SK-N-MC (cell line): ENCODE measurements around the gene KLHL35.
A peak's percentile ranks its signal among the peaks of the same experiment; 100 is the strongest.
"Not testable (repeated sequence)": the region's sequence is repeated elsewhere in the genome, so short reads cannot be mapped to it uniquely, and the experiment has no call there.

ENCODE experiments used
- DNase-seq: peaks from one replicate; pipeline ENCODE4 v3.0.0-alpha.2; 2011; ENCODE audit warnings: low read depth, low spot score
- H3K27ac ChIP-seq: fragments of 200-600 bp; sonication (generic); 2 replicates; pipeline ENCODE4 v1.5.1; 2016; ENCODE audit warnings: mixed run types
- H3K36me3 ChIP-seq: fragments of 200-600 bp; sonication (generic); 2 replicates; pipeline ENCODE4 v1.6.1; 2017; ENCODE audit warnings: antibody characterized with exemption, low read length, mixed read lengths; ENCODE audit not compliant: insufficient read depth
- H3K4me3 ChIP-seq: fragments of 200-600 bp; sonication (generic); 2 replicates; pipeline ENCODE4 v1.5.1; 2016
- H3K9ac ChIP-seq: fragments of 200-600 bp; sonication (generic); 2 replicates; pipeline ENCODE4 v1.8.0; 2017; ENCODE audit warnings: mixed run types, mixed read lengths; ENCODE audit not compliant: insufficient read length
- H3K9me3 ChIP-seq: fragments of 200-600 bp; sonication (generic); 2 replicates; pipeline ENCODE4 v1.6.1; 2017; ENCODE audit warnings: low read depth, mild to moderate bottlenecking, antibody characterized with exemption, low read length, moderate library complexity, mixed read lengths
- EZH2 ChIP-seq: fragments of 200-600 bp; sonication (generic); IDR thresholded peaks from one replicate; pipeline ENCODE4 v1.6.1; 2017; ENCODE audit warnings: antibody characterized with exemption
- FOXP2 ChIP-seq: optimal IDR thresholded peaks from 2 replicates; pipeline ENCODE3; 2011; ENCODE audit warnings: mild to moderate bottlenecking, moderate library complexity; ENCODE audit not compliant: insufficient read depth; ENCODE audit errors: extremely low read length, control extremely low read depth
- POLR2AphosphoS5 ChIP-seq: IDR thresholded peaks from 2 replicates; pipeline ENCODE4 v1.6.1; 2012; ENCODE audit warnings: mild to moderate bottlenecking, low read depth, low read length, borderline replicate concordance

KLHL35 gene

GRCh38 chr11:75424396-75424795, 8.6 kb downstream of the KLHL35 start:
- no peak for DNase-seq
- TF ChIP-seq FOXP2 (no peak), POLR2AphosphoS5 (no peak; the same call in 1 of the 2 replicates), EZH2 (no peak)
- Histone ChIP-seq H3K27ac (no peak overlapping the region), H3K9ac (no peak overlapping the region), H3K4me3 (no peak overlapping the region), H3K36me3 (peaks cover 7% of the 10 kb centered on the region; the same call in 1 of the 2 replicates), H3K9me3 (no peaks in the 10 kb centered on the region)

- Histone ChIP-seq H3K36me3 (peaks cover 7% of the 10 kb centered on the region; the same call in 1 of the 2 replicates), H3K9me3 (no peaks in the 10 kb centered on the region), H3K4me3 (no peak overlapping the region), H3K9ac (no peak overlapping the region), H3K27ac (no peak overlapping the region)
- TF ChIP-seq EZH2 (no peak), POLR2AphosphoS5 (no peak)
- no peak for DNase-seq
These were observed 9.3 kb downstream of the KLHL35 start for GRCh38 chr11:75423721-75424120.

GRCh38 chr11:75422248-75423231, 10.5 kb downstream of the KLHL35 start:
- TF ChIP-seq FOXP2, result no peak
- no peak for TF ChIP-seq EZH2
- no peak for TF ChIP-seq POLR2AphosphoS5
- Histone ChIP-seq H3K9me3 (no peaks in the 10 kb centered on the region), H3K27ac (no peak overlapping the region), H3K9ac (no peak overlapping the region), H3K4me3 (no peak overlapping the region), H3K36me3 (peaks cover 7% of the 10 kb centered on the region; the same call in 1 of the 2 replicates)
- DNase-seq, result no peak

GRCh38 chr11:75421902-75422247, 11.1 kb downstream of the KLHL35 start:
- no peaks in the 10 kb centered on the region for H3K9me3 ChIP-seq
- no peak for DNase-seq
- peaks cover 9% of the 10 kb centered on the region for H3K36me3 ChIP-seq
- H3K9ac ChIP-seq, result no peak overlapping the region
- no peak overlapping the region for H3K27ac ChIP-seq
- TF ChIP-seq FOXP2 (no peak), EZH2 (no peak), POLR2AphosphoS5 (no peak)
- H3K4me3 ChIP-seq, result no peak overlapping the region

- peaks cover 12% of the 10 kb centered on the region for H3K36me3 ChIP-seq
- no peak for TF ChIP-seq POLR2AphosphoS5
- TF ChIP-seq EZH2, result no peak
- TF ChIP-seq FOXP2, result no peak
- no peak overlapping the region for H3K4me3 ChIP-seq
- DNase-seq, result no peak
- no peak overlapping the region for H3K9ac ChIP-seq
- no peaks in the 10 kb centered on the region for H3K9me3 ChIP-seq
- H3K27ac ChIP-seq, result no peak overlapping the region
These were observed 11.9 kb downstream of the KLHL35 start for GRCh38 chr11:75421035-75421602.

- no peak for TF ChIP-seq EZH2
- TF ChIP-seq FOXP2, result no peak
- TF ChIP-seq POLR2AphosphoS5, result no peak; the same call in 1 of the 2 replicates
- Histone ChIP-seq H3K9me3 (no peaks in the 10 kb centered on the region), H3K36me3 (peaks cover 12% of the 10 kb centered on the region), H3K9ac (no peak overlapping the region), H3K27ac (no peak overlapping the region), H3K4me3 (no peak overlapping the region)
- DNase-seq, result no peak
These were observed 12.6 kb downstream of the KLHL35 start for GRCh38 chr11:75420224-75421034.

- H3K9ac ChIP-seq, result no peak overlapping the region
- no peak for DNase-seq
- TF ChIP-seq FOXP2 (no peak), EZH2 (no peak), POLR2AphosphoS5 (no peak)
- peaks cover 39% of the 10 kb centered on the region for H3K36me3 ChIP-seq
- no peak overlapping the region for H3K4me3 ChIP-seq
- 0 out of 2 replicates have a peak overlapping the region, but pooled peaks have one; percentile 31 for H3K27ac ChIP-seq
- H3K9me3 ChIP-seq, result no peaks in the 10 kb centered on the region
These were observed 19.1 kb downstream of the KLHL35 start for GRCh38 chr11:75413864-75414263.

- not testable (repeated sequence) for H3K9ac ChIP-seq, DNase-seq, H3K27ac ChIP-seq, H3K9me3 ChIP-seq, H3K4me3 ChIP-seq
- H3K36me3 ChIP-seq, result peaks cover 46% of the 10 kb centered on the region
These were observed 19.9 kb downstream of the KLHL35 start for GRCh38 chr11:75413146-75413545.

- not testable (repeated sequence) for H3K9me3 ChIP-seq, DNase-seq, H3K9ac ChIP-seq, H3K4me3 ChIP-seq, H3K27ac ChIP-seq
- peaks cover 66% of the 10 kb centered on the region for H3K36me3 ChIP-seq
These were observed 23.0 kb downstream of the KLHL35 start for GRCh38 chr11:75409971-75410370.
